GM12892 (cell line): ENCODE data around the gene KIFC3.

ENCODE experiments used
- POLR2A ChIP-seq: IDR thresholded peaks from 2 replicates; pipeline ENCODE4 v1.6.1; 2011; ENCODE audit warnings: low read depth, low read length, control low read depth
- POLR2AphosphoS5 ChIP-seq: IDR thresholded peaks from 2 replicates; pipeline ENCODE4 v1.6.1; 2011; ENCODE audit warnings: low read depth, low read length, control low read depth
- TAF1 ChIP-seq: IDR thresholded peaks from 2 replicates; pipeline ENCODE4 v1.6.1; 2011; ENCODE audit warnings: low read depth, mild to moderate bottlenecking, control low read depth, low read length, borderline replicate concordance

DNA sequence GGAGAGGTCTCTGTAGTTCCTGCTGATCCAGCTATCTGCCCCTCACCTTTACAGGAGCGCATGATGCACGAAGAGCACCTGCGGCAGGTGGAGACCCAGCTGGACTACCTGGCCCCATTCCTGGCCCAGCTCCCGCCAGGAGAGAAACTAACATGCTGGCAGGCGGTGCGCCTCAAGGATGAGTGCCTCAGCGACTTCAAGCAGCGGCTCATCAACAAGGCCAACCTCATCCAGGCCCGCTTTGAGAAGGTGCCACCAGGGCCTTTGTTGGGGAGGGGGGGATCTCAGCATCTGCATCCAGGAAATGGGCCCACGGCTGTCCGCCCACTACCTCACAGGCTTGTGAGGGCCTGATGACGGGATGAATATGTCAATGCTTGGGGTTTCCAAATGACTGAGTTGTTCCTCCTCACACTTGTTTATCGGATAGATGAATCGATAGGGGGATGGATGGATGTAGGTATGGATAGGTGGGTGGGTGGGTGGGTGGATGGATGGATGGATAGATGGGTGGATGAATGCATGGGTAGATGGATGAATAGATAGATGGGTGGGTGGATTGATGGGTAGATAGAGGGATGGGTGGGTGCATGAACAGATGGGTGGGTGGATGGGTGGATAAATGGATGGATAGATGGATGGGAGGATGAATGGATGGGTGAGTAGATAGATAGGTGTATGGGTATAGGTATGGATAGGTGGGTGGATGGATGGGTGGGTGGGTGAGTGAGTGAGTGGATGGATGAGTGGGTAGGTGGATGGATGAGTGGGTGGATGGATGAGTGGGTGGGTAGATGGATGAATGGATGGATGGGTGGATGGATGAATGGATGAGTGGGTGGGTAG, 73.7 kb downstream of the KIFC3 start:
- no peak for TF ChIP-seq POLR2AphosphoS5
- no peak for TF ChIP-seq POLR2A
- TF ChIP-seq TAF1, result no peak
